Measurements from ENCODE around the gene USP35.

DNA sequence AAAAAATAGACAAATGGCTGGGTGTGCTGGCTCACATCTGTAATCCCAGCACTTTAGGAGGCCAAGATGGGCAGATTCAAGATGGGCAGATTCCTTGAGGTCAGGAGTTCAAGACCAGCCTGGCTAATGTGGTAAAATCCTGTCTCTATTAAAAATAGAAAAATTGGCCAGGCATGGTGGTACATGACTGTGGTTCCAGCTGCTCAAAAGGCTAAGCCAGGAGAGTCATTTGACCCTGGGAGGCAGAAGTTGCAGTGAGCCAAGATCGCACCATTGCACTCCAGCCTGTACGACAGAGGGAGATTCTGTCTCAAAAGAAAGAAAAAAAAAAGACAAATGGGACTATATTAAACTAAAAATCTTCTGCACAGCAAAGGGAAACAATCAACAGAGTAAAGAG, 55.4 kb downstream of the USP35 start:
- TF ChIP-seq, protein P1, sequence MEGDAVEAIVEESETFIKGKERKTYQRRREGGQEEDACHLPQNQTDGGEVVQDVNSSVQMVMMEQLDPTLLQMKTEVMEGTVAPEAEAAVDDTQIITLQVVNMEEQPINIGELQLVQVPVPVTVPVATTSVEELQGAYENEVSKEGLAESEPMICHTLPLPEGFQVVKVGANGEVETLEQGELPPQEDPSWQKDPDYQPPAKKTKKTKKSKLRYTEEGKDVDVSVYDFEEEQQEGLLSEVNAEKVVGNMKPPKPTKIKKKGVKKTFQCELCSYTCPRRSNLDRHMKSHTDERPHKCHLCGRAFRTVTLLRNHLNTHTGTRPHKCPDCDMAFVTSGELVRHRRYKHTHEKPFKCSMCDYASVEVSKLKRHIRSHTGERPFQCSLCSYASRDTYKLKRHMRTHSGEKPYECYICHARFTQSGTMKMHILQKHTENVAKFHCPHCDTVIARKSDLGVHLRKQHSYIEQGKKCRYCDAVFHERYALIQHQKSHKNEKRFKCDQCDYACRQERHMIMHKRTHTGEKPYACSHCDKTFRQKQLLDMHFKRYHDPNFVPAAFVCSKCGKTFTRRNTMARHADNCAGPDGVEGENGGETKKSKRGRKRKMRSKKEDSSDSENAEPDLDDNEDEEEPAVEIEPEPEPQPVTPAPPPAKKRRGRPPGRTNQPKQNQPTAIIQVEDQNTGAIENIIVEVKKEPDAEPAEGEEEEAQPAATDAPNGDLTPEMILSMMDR (IDR thresholded peaks at IDR 0.05), result no peak
- no peak for TF ChIP-seq POLR2A (IDR thresholded peaks at IDR 0.05)
